Ishikawa (cell line): ENCODE data around the gene LSM3.

Experiments used
- CEBPB ChIP-seq: IDR thresholded peaks from 2 replicates; pipeline ENCODE4 v1.6.1; 2012
- CREB1 ChIP-seq: IDR thresholded peaks from 2 replicates; pipeline ENCODE4 v1.6.1; 2012; ENCODE audit warnings: low read depth
- EGR1 ChIP-seq: IDR thresholded peaks from 2 replicates; pipeline ENCODE4 v1.6.1; 2012
- EP300 ChIP-seq: IDR thresholded peaks from 2 replicates; pipeline ENCODE4 v1.6.1; 2012; ENCODE audit warnings: borderline replicate concordance
- FOXM1 ChIP-seq: IDR thresholded peaks from 2 replicates; pipeline ENCODE4 v1.6.1; 2012; ENCODE audit warnings: low read depth, borderline replicate concordance
- NFIC ChIP-seq: IDR thresholded peaks from 2 replicates; pipeline ENCODE4 v1.6.1; 2012
- RAD21 ChIP-seq: IDR thresholded peaks from 2 replicates; pipeline ENCODE4 v1.6.1; 2012; ENCODE audit warnings: low read depth
- TAF1 ChIP-seq: IDR thresholded peaks from 2 replicates; pipeline ENCODE4 v1.6.1; 2012; ENCODE audit warnings: low read depth, mild to moderate bottlenecking
- TCF12 ChIP-seq: IDR thresholded peaks from 2 replicates; pipeline ENCODE4 v1.6.1; 2012; ENCODE audit warnings: low read depth
- TEAD4 ChIP-seq: IDR thresholded peaks from 2 replicates; pipeline ENCODE4 v1.6.1; 2012
- YY1 ChIP-seq: IDR thresholded peaks from 2 replicates; pipeline ENCODE4 v1.6.1; 2012; ENCODE audit warnings: low read depth
- ZBTB7A ChIP-seq: IDR thresholded peaks from 2 replicates; pipeline ENCODE4 v1.6.1; 2012; ENCODE audit warnings: low read depth
- TF ChIP-seq, protein P1 (sequence below): IDR thresholded peaks from 2 replicates; pipeline ENCODE4 v1.6.1; 2012
- TF ChIP-seq, protein P2 (sequence below): IDR thresholded peaks from 2 replicates; pipeline ENCODE4 v1.6.1; 2012
- TF ChIP-seq, protein P3 (sequence below): IDR thresholded peaks from 2 replicates; pipeline ENCODE4 v1.6.1; 2012; ENCODE audit warnings: low read depth, mild to moderate bottlenecking

LSM3 gene

DNA sequence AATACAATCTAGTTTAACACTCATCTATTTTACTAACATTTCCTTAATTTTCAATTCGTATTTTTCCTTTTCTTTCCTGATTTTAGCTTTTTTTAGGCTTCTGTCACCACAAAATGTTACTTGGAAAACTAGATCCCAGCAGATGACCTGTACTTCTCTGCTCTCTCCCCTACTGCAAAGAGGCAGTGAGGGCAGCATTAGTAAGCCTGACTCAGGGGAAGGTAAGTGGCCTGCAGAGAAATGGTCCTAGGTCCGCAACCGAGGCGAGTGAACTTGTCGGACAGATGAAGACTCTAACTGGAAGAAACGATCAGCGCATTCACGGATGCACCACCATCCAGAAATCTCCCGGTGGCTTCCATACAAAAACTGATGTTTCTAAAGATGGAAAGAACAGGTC, 33.4 kb upstream of the LSM3 start:
- TF ChIP-seq TCF12 (no peak), TEAD4 (no peak), FOXM1 (no peak), NFIC (no peak), CREB1 (no peak), YY1 (no peak), TAF1 (no peak)
- TF ChIP-seq, protein P1, sequence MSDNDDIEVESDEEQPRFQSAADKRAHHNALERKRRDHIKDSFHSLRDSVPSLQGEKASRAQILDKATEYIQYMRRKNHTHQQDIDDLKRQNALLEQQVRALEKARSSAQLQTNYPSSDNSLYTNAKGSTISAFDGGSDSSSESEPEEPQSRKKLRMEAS: no peak

DNA sequence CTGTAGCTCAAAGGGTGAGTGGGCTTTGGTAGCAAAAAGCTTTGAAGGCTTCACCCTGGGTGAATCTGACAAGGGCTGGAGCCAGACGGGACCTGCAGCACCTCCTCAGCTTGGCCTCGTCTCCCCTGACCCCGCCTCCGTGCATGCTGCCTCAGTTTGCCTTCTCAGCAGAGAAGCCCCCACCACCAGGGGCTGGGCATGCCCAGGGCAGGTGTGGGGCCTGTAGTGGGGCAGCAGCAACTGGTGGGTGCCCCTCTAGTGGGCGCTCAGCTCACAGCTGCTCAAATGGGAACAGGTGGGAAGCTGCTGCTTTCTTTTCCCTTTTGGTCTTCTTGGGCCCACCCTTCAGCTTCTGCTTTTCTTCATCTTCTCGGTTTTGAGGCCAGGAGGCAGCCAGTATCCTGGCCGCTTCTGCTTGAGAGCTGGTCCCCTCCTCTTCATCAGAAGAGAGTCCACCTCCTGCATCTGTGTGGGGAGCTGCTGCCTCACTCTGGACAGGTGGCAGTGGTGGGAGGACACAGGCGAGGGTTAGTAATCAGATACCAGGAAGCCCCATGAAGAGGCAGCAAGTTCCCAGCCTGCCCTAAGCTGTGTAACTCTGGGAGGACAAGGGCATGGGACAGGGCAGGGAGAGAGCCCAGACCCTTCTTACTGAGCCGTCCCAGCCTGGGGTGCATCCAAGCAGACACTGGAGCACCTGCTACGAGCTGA, 32.8 kb upstream of the LSM3 start:
- TF ChIP-seq CREB1 (no peak), TEAD4 (no peak), TCF12 (no peak), ZBTB7A (no peak), TAF1 (no peak), RAD21 (no peak), NFIC (no peak), EGR1 (no peak), EP300 (no peak), FOXM1 (no peak), YY1 (no peak)
- TF ChIP-seq, protein P1: no peak
- TF ChIP-seq, protein P2, sequence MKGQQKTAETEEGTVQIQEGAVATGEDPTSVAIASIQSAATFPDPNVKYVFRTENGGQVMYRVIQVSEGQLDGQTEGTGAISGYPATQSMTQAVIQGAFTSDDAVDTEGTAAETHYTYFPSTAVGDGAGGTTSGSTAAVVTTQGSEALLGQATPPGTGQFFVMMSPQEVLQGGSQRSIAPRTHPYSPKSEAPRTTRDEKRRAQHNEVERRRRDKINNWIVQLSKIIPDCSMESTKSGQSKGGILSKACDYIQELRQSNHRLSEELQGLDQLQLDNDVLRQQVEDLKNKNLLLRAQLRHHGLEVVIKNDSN: no peak
- TF ChIP-seq, protein P3, sequence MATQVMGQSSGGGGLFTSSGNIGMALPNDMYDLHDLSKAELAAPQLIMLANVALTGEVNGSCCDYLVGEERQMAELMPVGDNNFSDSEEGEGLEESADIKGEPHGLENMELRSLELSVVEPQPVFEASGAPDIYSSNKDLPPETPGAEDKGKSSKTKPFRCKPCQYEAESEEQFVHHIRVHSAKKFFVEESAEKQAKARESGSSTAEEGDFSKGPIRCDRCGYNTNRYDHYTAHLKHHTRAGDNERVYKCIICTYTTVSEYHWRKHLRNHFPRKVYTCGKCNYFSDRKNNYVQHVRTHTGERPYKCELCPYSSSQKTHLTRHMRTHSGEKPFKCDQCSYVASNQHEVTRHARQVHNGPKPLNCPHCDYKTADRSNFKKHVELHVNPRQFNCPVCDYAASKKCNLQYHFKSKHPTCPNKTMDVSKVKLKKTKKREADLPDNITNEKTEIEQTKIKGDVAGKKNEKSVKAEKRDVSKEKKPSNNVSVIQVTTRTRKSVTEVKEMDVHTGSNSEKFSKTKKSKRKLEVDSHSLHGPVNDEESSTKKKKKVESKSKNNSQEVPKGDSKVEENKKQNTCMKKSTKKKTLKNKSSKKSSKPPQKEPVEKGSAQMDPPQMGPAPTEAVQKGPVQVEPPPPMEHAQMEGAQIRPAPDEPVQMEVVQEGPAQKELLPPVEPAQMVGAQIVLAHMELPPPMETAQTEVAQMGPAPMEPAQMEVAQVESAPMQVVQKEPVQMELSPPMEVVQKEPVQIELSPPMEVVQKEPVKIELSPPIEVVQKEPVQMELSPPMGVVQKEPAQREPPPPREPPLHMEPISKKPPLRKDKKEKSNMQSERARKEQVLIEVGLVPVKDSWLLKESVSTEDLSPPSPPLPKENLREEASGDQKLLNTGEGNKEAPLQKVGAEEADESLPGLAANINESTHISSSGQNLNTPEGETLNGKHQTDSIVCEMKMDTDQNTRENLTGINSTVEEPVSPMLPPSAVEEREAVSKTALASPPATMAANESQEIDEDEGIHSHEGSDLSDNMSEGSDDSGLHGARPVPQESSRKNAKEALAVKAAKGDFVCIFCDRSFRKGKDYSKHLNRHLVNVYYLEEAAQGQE: no peak

DNA sequence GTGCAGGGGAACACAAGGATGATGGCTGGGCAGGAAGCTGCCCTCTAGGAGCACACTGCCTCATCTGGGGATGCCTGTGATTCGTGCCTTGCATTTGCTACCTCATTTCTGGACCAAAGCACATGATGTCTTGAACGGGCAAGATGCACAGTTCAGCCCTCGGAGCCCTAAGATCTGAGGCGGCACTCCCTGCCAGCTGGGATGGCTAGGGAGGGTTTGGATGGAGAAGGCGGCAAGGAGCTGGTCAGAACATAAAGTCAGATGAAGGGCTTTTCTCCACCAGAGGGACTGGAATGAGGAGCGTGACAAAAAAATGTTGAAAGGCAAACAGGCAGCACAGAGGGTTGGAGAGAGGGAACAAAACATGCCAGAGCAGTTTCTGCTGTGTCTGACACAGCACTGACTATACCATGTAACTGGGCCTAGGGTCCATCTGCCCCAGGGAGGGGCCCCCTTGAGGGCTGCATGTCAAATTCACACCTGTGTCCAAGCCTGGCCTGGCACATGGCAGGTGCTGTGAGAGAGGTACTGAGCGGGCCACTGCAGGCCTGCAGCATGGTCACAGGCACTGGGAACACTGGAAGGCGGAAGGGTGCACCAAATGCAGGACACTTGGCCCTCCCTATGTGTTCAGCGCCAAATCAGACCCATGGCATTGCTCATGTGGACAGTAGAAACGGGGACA, 32.1 kb upstream of the LSM3 start:
- TF ChIP-seq RAD21: no peak

DNA sequence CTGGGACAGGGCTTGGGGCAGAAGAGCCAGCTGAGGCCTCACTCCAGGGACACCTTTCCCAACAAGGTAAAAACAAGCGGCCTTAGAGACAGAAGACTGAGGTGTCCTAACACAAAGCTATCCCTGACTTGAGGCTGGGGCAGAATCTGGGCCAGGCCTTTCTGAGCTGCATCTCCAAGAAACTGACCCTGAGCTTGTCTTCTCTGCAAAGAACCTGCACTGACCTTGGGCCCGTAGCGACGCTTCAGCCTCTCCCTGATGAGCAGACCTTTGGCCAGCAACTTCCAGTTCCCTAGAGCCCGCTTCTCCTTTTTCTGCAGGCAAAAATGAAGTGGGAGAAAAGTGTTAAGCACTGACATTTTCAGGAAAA, 31.6 kb upstream of the LSM3 start:
- TF ChIP-seq, protein P2: no peak
- TF ChIP-seq FOXM1: no peak
- TF ChIP-seq TEAD4: no peak
- TF ChIP-seq, protein P3: no peak
- TF ChIP-seq ZBTB7A: no peak
- TF ChIP-seq YY1: no peak
- no peak for TF ChIP-seq TAF1
- TF ChIP-seq CREB1: no peak
- TF ChIP-seq EGR1: no peak
- no peak for TF ChIP-seq TCF12
- TF ChIP-seq, protein P1: no peak
- no peak for TF ChIP-seq RAD21
- no peak for TF ChIP-seq NFIC
- TF ChIP-seq CEBPB: no peak
- TF ChIP-seq EP300: no peak

DNA sequence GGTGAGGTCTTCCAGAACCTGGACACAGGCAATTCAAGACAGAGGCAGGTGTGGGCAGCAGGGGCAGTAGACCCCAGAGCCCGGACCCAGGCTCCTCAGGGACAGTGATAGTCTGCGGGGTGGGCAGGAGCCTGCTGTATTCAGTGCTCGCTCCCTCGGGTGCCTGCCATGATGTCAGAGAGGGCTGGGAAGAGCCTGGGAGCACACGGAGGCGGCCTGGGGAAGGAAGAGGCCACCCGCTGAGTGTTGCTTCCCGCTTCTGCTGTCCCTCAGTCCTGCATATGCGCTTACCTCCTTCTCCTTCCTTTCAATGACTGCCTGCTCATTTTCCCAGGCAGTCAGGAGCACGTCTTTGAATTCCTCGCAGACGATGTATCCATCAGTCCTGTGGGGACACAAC, 31.0 kb upstream of the LSM3 start:
- TF ChIP-seq RAD21 (no peak), CREB1 (no peak), FOXM1 (no peak), NFIC (no peak), TEAD4 (no peak), TAF1 (no peak), TCF12 (no peak), ZBTB7A (no peak), EGR1 (no peak), CEBPB (no peak), EP300 (no peak)
- TF ChIP-seq, protein P3: no peak
- TF ChIP-seq, protein P1: no peak
